GM23338 (cell line): ENCODE results near the gene SRP72. TPM values are rescaled to one million over a fixed set of nuclear protein-coding genes. Genes with fewer than 3 reads are reported as not detected.

Experiments
- ATAC-seq: fragments of 200-7000 bp; cut with Tn5 transposase; 3 replicates; pipeline ENCODE4 v1.9.1; 2020
- DNase-seq: peaks from one replicate; pipeline ENCODE4 v3.0.0-alpha.2; 2015; ENCODE audit warnings: low spot score
- H2AFZ ChIP-seq: fragments of 200-600 bp; sonication (generic); 2 replicates; pipeline ENCODE4 v1.8.0; 2016; ENCODE audit warnings: antibody characterized with exemption, mild to moderate bottlenecking, moderate library complexity
- H3F3A ChIP-seq: fragments of 200-600 bp; sonication (generic); replicated peaks from 2 replicates; pipeline ENCODE4 v1.8.0; 2017; ENCODE audit warnings: antibody characterized with exemption, mixed run types, low read depth
- H3K27ac ChIP-seq: fragments of 200-600 bp; sonication (generic); 2 replicates; pipeline ENCODE4 v1.6.1; 2016; ENCODE audit warnings: low read depth
- H3K27me3 ChIP-seq: fragments of 200-600 bp; sonication (generic); 2 replicates; pipeline ENCODE4 v1.8.0; 2016; ENCODE audit warnings: mild to moderate bottlenecking, mixed run types, moderate library complexity; ENCODE audit not compliant: insufficient read depth
- H3K36me3 ChIP-seq: fragments of 200-600 bp; sonication (generic); 2 replicates; pipeline ENCODE4 v1.8.0; 2016; ENCODE audit warnings: mild to moderate bottlenecking; ENCODE audit not compliant: insufficient read depth
- H3K4me1 ChIP-seq: fragments of 200-600 bp; sonication (generic); 2 replicates; pipeline ENCODE4 v1.8.0; 2016; ENCODE audit warnings: mild to moderate bottlenecking, moderate library complexity; ENCODE audit not compliant: insufficient read depth
- H3K4me2 ChIP-seq: fragments of 200-600 bp; sonication (generic); 2 replicates; pipeline ENCODE4 v1.7.1; 2017; ENCODE audit warnings: mixed run types
- H3K4me3 ChIP-seq: fragments of 200-600 bp; sonication (generic); 2 replicates; pipeline ENCODE4 v1.6.1; 2016; ENCODE audit warnings: mixed run types
- H3K79me2 ChIP-seq: fragments of 200-600 bp; sonication (generic); replicated peaks from 2 replicates; pipeline ENCODE4 v1.8.0; 2017; ENCODE audit warnings: mild to moderate bottlenecking; ENCODE audit not compliant: insufficient read depth
- H3K9me2 ChIP-seq: fragments of 200-600 bp; sonication (generic); 2 replicates; pipeline ENCODE4 v1.8.0; 2017; ENCODE audit not compliant: insufficient read depth
- H4K20me1 ChIP-seq: fragments of 200-600 bp; sonication (generic); replicated peaks from 2 replicates; pipeline ENCODE4 v1.8.0; 2017; ENCODE audit warnings: mild to moderate bottlenecking; ENCODE audit not compliant: insufficient read depth
- H3K27ac Mint-ChIP-seq: 2 replicates; pipeline ENCODE4 v1.8.0; 2020; ENCODE audit warnings: inconsistent platforms, mild to moderate bottlenecking, moderate library complexity, mixed read lengths
- H3K27me3 Mint-ChIP-seq: 3 replicates; pipeline ENCODE4 v1.8.0; 2022; ENCODE audit warnings: low read depth, mild to moderate bottlenecking, moderate library complexity, mixed read lengths, inconsistent platforms; ENCODE audit not compliant: insufficient read depth, poor library complexity
- H3K36me3 Mint-ChIP-seq: 3 replicates; pipeline ENCODE4 v1.8.0; 2021; ENCODE audit warnings: low read depth, mild to moderate bottlenecking, inconsistent platforms, moderate library complexity, mixed read lengths
- H3K4me1 Mint-ChIP-seq: 3 replicates; pipeline ENCODE4 v1.8.0; 2020; ENCODE audit warnings: mild to moderate bottlenecking, inconsistent platforms, mixed read lengths
- H3K4me3 Mint-ChIP-seq: 3 replicates; pipeline ENCODE4 v1.8.0; 2021; ENCODE audit warnings: moderate library complexity, mild to moderate bottlenecking, inconsistent platforms, mixed read lengths
- H3K9me3 Mint-ChIP-seq: 3 replicates; pipeline ENCODE4 v1.8.0; 2020; ENCODE audit warnings: moderate library complexity, mild to moderate bottlenecking, inconsistent platforms, mixed read lengths
- CREB1 ChIP-seq: fragments of 250-450 bp; sonication (Bioruptor Pico); IDR thresholded peaks from 2 replicates; pipeline ENCODE4 v1.5.0; 2020; ENCODE audit warnings: low read depth, mild to moderate bottlenecking, moderate library complexity
- EZH2phosphoT487 ChIP-seq: fragments of 200-600 bp; sonication (generic); IDR thresholded peaks from one replicate; pipeline ENCODE4 v1.8.1; 2018; ENCODE audit warnings: antibody characterized with exemption; ENCODE audit not compliant: unreplicated experiment
- NANOG ChIP-seq: IDR thresholded peaks from 2 replicates; pipeline ENCODE4 v1.6.1; 2016; ENCODE audit warnings: antibody characterized with exemption, borderline replicate concordance
- POLR2AphosphoS5 ChIP-seq: IDR thresholded peaks from 2 replicates; pipeline ENCODE4 v1.6.1; 2016; ENCODE audit warnings: antibody characterized with exemption, low read depth
- STAT1 ChIP-seq: IDR thresholded peaks from one replicate; pipeline ENCODE4 v1.6.1; 2016; ENCODE audit warnings: antibody characterized with exemption; ENCODE audit not compliant: unreplicated experiment
- ZNF331 ChIP-seq: fragments of 250-450 bp; sonication (Bioruptor Pico); IDR thresholded peaks from 2 replicates; pipeline ENCODE4 v1.5.0; 2020; ENCODE audit warnings: low read depth, mild to moderate bottlenecking, moderate library complexity
- ZNF462 ChIP-seq: fragments of 250-450 bp; sonication (Bioruptor Pico); IDR thresholded peaks from 2 replicates; pipeline ENCODE4 v1.5.0; 2020; ENCODE audit warnings: mild to moderate bottlenecking, moderate library complexity
- long read RNA-seq: library from polyadenylated mRNA; unstranded; transcript quantifications from one replicate; pipeline ENCODE4 v2.0.0, GENCODE V29; 2020; ENCODE audit not compliant: unreplicated experiment
- polyA plus RNA-seq: library from polyadenylated mRNA; unstranded; fragments of >200 nt; fragmentation: Nextera tagmentation; extraction: Ambion mirVana; gene quantifications from 2 replicates; pipeline ENCODE4 v1.2.1, GENCODE V29; 2016
- total RNA-seq: library from RNA; depleted of rRNA; stranded (reverse); fragments of >200 nt; shearing (Covaris generic); gene quantifications from 2 replicates; pipeline ENCODE4 v1.2.3, GENCODE V29; 2014; rRNA removed
- TF ChIP-seq, protein P1 (sequence below): IDR thresholded peaks from 2 replicates; pipeline ENCODE4 v1.6.1; 2016; ENCODE audit warnings: antibody characterized with exemption

SRP72 gene
- total RNA-seq = 73.1 and 84.6 TPM in 2 replicates
- polyA plus RNA-seq = 114 and 174 TPM in 2 replicates
- long read RNA-seq, full-length matches to known transcripts = 5 of 109 reads
- long read RNA-seq, partial matches to known transcripts = 103 of 109 reads
- long read RNA-seq, other reads (novel, unspliced or antisense) = 1 of 109 reads

DNA sequence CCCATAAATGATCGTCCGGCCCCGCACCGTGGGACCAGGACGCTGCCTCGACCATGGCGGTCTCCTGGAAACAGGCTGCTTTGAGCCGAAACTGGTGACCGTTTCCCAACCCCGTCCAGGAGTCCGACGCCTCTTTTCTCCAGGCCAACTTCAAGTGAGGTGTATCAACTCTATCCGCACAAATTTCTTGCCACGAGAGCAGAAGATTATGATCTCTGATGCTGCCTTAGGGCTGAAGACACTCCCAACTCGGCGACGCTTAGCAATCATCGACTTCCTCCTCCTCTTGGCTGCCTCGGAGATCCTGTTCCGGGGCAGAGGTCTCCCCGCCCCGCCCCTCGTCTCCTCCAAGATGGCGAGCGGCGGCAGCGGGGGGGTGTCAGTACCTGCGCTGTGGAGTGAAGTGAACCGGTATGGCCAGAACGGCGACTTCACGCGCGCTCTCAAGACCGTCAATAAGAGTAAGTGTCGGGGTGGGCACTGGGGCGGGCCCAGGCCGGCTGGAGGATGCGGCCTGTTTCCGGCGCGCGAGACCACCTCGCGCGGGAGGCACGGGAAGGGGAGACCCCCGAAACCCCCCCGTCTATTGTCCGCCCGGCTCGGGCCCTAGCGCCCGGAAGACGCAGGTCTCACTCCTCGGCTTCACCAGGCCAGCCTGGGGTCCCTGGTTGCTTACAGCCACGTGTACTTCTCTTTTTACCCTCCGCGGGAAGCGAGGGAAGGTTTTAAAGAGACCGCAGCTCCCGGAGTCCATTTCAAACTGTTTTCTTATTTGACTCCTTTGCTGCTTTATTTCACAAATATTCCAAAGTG is at the start of gene SRP72:
TSS of gene SRP72 (plus strand) at position 334 of the 813 bp plus-strand sequence. CDS start at position 353, 19 bp downstream.
- H2AFZ ChIP-seq = peak within 1 kb of the TSS; percentile 90
- H3K9me2 ChIP-seq = no peaks in the 10 kb centered on the region
- peak; percentile 90 for ATAC-seq
- H3K27me3 ChIP-seq = no peaks in the 10 kb centered on the region
- H3K27ac Mint-ChIP-seq = peak within 1 kb of the TSS; percentile 97
- H3K4me3 Mint-ChIP-seq = peak within 1 kb of the TSS; percentile 92
- H3K4me1 Mint-ChIP-seq = peaks cover 25% of the 10 kb centered on the region
- DNase-seq = peak; percentile 94
- peaks cover 5% of the 10 kb centered on the region for H3K27me3 Mint-ChIP-seq
- peaks cover 57% of the 10 kb centered on the region for H3K79me2 ChIP-seq
- no peaks in the 10 kb centered on the region for H3F3A ChIP-seq
- H3K4me3 ChIP-seq = peak within 1 kb of the TSS; percentile 97
- H3K27ac ChIP-seq = peak within 1 kb of the TSS; percentile 87
- H3K4me2 ChIP-seq = peak within 1 kb of the TSS; percentile 88
- H3K4me1 ChIP-seq = peaks cover 17% of the 10 kb centered on the region
- H3K9me3 Mint-ChIP-seq = no peaks in the 10 kb centered on the region; the same call in 2 of the 3 replicates
- H3K36me3 ChIP-seq = peaks cover 17% of the 10 kb centered on the region
- H3K36me3 Mint-ChIP-seq = peaks cover 43% of the 10 kb centered on the region
- H4K20me1 ChIP-seq = peaks cover 6% of the 10 kb centered on the region
- TF ChIP-seq CREB1 (CRISPR knock-in tag) (no peak), ZNF462 (CRISPR knock-in tag) (no peak), POLR2AphosphoS5 (peak; percentile 89), STAT1 (no peak), EZH2phosphoT487 (no peak), NANOG (no peak), ZNF331 (CRISPR knock-in tag) (no peak)
- TF ChIP-seq, protein P1, sequence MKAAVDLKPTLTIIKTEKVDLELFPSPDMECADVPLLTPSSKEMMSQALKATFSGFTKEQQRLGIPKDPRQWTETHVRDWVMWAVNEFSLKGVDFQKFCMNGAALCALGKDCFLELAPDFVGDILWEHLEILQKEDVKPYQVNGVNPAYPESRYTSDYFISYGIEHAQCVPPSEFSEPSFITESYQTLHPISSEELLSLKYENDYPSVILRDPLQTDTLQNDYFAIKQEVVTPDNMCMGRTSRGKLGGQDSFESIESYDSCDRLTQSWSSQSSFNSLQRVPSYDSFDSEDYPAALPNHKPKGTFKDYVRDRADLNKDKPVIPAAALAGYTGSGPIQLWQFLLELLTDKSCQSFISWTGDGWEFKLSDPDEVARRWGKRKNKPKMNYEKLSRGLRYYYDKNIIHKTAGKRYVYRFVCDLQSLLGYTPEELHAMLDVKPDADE = peak; percentile 66
